A549 (cell line): Measurements from ENCODE around the gene DNAJB12. TPM values are rescaled to one million over a fixed set of nuclear protein-coding genes. Genes with fewer than 3 reads are reported as not detected.

ENCODE experiments used
- ATAC-seq, 2 experiments: fragments of 200-7000 bp in 1 of 2; fragments of >200 bp in 1 of 2; cut with Nextera tagmentation in 1 of 2; cut with Tn5 transposase in 1 of 2; 3 replicates each; pipeline versions ENCODE4 v1.8.0 to v1.9.1; 2018 to 2020; ENCODE audit warnings: mild to moderate bottlenecking in 1 of 2, moderate library complexity in 1 of 2
- CTCF ChIA-PET: fragments of 300-600 bp; sonication (Branson Sonifier 250); formaldehyde crosslinking; extraction: SDS; loops from one replicate; lab custom pipeline; 2021; ENCODE audit warnings: antibody characterized with exemption, inconsistent platforms; lab: Yijun Ruan, JAX
- POLR2A ChIA-PET: fragments of 350-600 bp; formaldehyde crosslinking; extraction: SDS; loops from one replicate; lab custom pipeline; 2021; ENCODE audit warnings: antibody characterized with exemption, inconsistent platforms; lab: Yijun Ruan, JAX
- DNase-seq, 2 experiments: peaks; one replicate each; pipeline versions ENCODE4 v3.0.0 to v3.0.0-alpha.2; 2011 to 2016; ENCODE audit warnings: low read depth in 1 of 2, low spot score in 1 of 2
- FAIRE-seq: peaks from 2 replicates; lab custom pipeline; 2011; peaks lifted over from hg19 to GRCh38; lab: Jason Lieb, UNC
- H3K27ac ChIP-seq, 2 experiments: fragments of >200 bp; sonication (Bioruptor Twin); formaldehyde crosslinking; 3 replicates each; pipeline ENCODE4 v1.5.1; 2016 to 2017
- H3K4me1 ChIP-seq: fragments of >200 bp; sonication (Bioruptor Twin); formaldehyde crosslinking; 3 replicates; pipeline ENCODE4 v1.6.1; 2016
- H3K4me2 ChIP-seq: fragments of >200 bp; sonication (Bioruptor Twin); formaldehyde crosslinking; 3 replicates; pipeline ENCODE4 v1.6.1; 2016
- H3K4me3 ChIP-seq: fragments of >200 bp; sonication (Bioruptor Twin); formaldehyde crosslinking; 3 replicates; pipeline ENCODE4 v1.5.1; 2016
- H3K9me3 ChIP-seq: fragments of >200 bp; sonication (Bioruptor Twin); formaldehyde crosslinking; 3 replicates; pipeline ENCODE4 v1.6.1; 2016
- ATOH8 ChIP-seq: fragments of 250-450 bp; sonication (Bioruptor Pico); IDR thresholded peaks from 2 replicates; pipeline ENCODE4 v1.5.0; 2020; ENCODE audit warnings: low read depth, mild to moderate bottlenecking, moderate library complexity
- BHLHE40 ChIP-seq: IDR thresholded peaks from 2 replicates; pipeline ENCODE4 v1.6.1; 2012; ENCODE audit warnings: low read depth, low read length, inconsistent platforms
- CBX2 ChIP-seq: fragments of 200-600 bp; sonication (generic); IDR thresholded peaks from 2 replicates; pipeline ENCODE4 v1.6.1; 2016; ENCODE audit warnings: low read depth, mild to moderate bottlenecking, borderline replicate concordance
- CBX8 ChIP-seq: fragments of 200-600 bp; sonication (generic); IDR thresholded peaks from 2 replicates; pipeline ENCODE4 v1.6.1; 2016
- CHD2 ChIP-seq: fragments of 150-350 bp; IDR thresholded peaks from 2 replicates; pipeline ENCODE4 v1.6.1; 2014; ENCODE audit warnings: low read length; ENCODE audit not compliant: partially characterized antibody
- CTCF ChIP-seq: fragments of >200 bp; sonication (Bioruptor Twin); formaldehyde crosslinking; IDR thresholded peaks from 3 replicates; pipeline ENCODE4 v1.5.1; 2016
- E2F6 ChIP-seq: IDR thresholded peaks from 2 replicates; pipeline ENCODE4 v1.6.1; 2012; ENCODE audit warnings: low read depth, borderline replicate concordance
- EHF ChIP-seq: fragments of 250-450 bp; sonication (Bioruptor Pico); IDR thresholded peaks from 2 replicates; pipeline ENCODE4 v1.5.0; 2020; ENCODE audit warnings: mild to moderate bottlenecking
- EHMT2 ChIP-seq: fragments of 200-600 bp; sonication (generic); IDR thresholded peaks from 2 replicates; pipeline ENCODE4 v1.6.1; 2016; ENCODE audit warnings: antibody characterized with exemption, low read depth, mild to moderate bottlenecking, moderate library complexity
- FOSB ChIP-seq: fragments of 250-450 bp; sonication (Bioruptor Pico); IDR thresholded peaks from 2 replicates; pipeline ENCODE4 v1.5.0; 2020; ENCODE audit warnings: mild to moderate bottlenecking, moderate library complexity
- FOXS1 ChIP-seq: fragments of 250-450 bp; sonication (Bioruptor Pico); IDR thresholded peaks from 2 replicates; pipeline ENCODE4 v1.5.0; 2020; ENCODE audit warnings: mild to moderate bottlenecking, moderate library complexity
- GATA3 ChIP-seq: IDR thresholded peaks from 2 replicates; pipeline ENCODE4 v1.6.1; 2012; ENCODE audit warnings: borderline replicate concordance
- HOXA7 ChIP-seq: fragments of 250-450 bp; sonication (Bioruptor Pico); IDR thresholded peaks from 2 replicates; pipeline ENCODE4 v1.5.0; 2020; ENCODE audit warnings: mild to moderate bottlenecking, moderate library complexity
- MAFK ChIP-seq: fragments of 450-650 bp; IDR thresholded peaks from 2 replicates; pipeline ENCODE4 v1.6.1; 2014; ENCODE audit not compliant: partially characterized antibody
- MAX ChIP-seq: IDR thresholded peaks from 2 replicates; pipeline ENCODE4 v1.6.1; 2012
- NFE2L2 ChIP-seq: fragments of 150-350 bp; conservative IDR thresholded peaks from 2 replicates; pipeline ENCODE4 v1.6.1; 2014; ENCODE audit warnings: low read length
- NR3C1 ChIP-seq: fragments of >200 bp; sonication (Bioruptor Twin); formaldehyde crosslinking; IDR thresholded peaks from 3 replicates; pipeline ENCODE4 v1.6.1; 2017
- PBX3 ChIP-seq: IDR thresholded peaks from 2 replicates; pipeline ENCODE4 v1.6.1; 2012
- PHF8 ChIP-seq: fragments of 200-600 bp; sonication (generic); IDR thresholded peaks from 2 replicates; pipeline ENCODE4 v1.6.1; 2016; ENCODE audit warnings: low read depth, mild to moderate bottlenecking, antibody characterized with exemption, moderate library complexity, borderline replicate concordance
- POLR2A ChIP-seq: IDR thresholded peaks from 2 replicates; pipeline ENCODE4 v1.6.1; 2012; ENCODE audit warnings: mild to moderate bottlenecking, low read length
- POLR2AphosphoS2 ChIP-seq: conservative IDR thresholded peaks from 2 replicates; pipeline ENCODE4 v1.6.1; 2012; ENCODE audit warnings: low read length, improper control_type of control experiment, inconsistent platforms
- RAD21 ChIP-seq, 2 experiments: fragments of >200 bp in 1 of 2; sonication (Bioruptor Twin) in 1 of 2; formaldehyde crosslinking in 1 of 2; IDR thresholded peaks in 1 of 2; conservative IDR thresholded peaks in 1 of 2; 2 replicates in 1 of 2; 3 replicates in 1 of 2; pipeline ENCODE4 v1.6.1; 2012 to 2018; ENCODE audit warnings: inconsistent platforms in 1 of 2
- RFX5 ChIP-seq: fragments of 450-650 bp; IDR thresholded peaks from 2 replicates; pipeline ENCODE4 v1.7.1; 2014; ENCODE audit warnings: antibody characterized with exemption, mild to moderate bottlenecking, moderate library complexity
- RNF2 ChIP-seq: fragments of 200-600 bp; sonication (generic); IDR thresholded peaks from 2 replicates; pipeline ENCODE4 v1.6.1; 2016; ENCODE audit warnings: low read depth, mild to moderate bottlenecking, antibody characterized with exemption, moderate library complexity, borderline replicate concordance
- SMC3 ChIP-seq: fragments of >200 bp; sonication (Bioruptor Twin); formaldehyde crosslinking; IDR thresholded peaks from 3 replicates; pipeline ENCODE4 v1.6.1; 2018; ENCODE audit warnings: inconsistent platforms
- USF2 ChIP-seq: fragments of 450-650 bp; IDR thresholded peaks from 2 replicates; pipeline ENCODE4 v1.6.1; 2014; ENCODE audit warnings: antibody characterized with exemption
- ZFP36 ChIP-seq: fragments of 450-650 bp; IDR thresholded peaks from 2 replicates; pipeline ENCODE4 v1.6.1; 2014; ENCODE audit warnings: borderline replicate concordance; ENCODE audit not compliant: partially characterized antibody
- ZNF302 ChIP-seq: fragments of 250-450 bp; sonication (Bioruptor Pico); IDR thresholded peaks from 2 replicates; pipeline ENCODE4 v1.9.0; 2021; ENCODE audit warnings: inconsistent platforms, mild to moderate bottlenecking, moderate library complexity
- ZSCAN20 ChIP-seq: fragments of 250-450 bp; sonication (Bioruptor Pico); IDR thresholded peaks from 2 replicates; pipeline ENCODE4 v1.8.0; 2022; ENCODE audit warnings: mild to moderate bottlenecking, moderate library complexity
- WGBS: methylation state at CpG from one replicate; pipeline ENCODE4 v1.1.6; 2017; ENCODE audit errors: missing lambda C conversion rate; 5-methylcytosine and 5-hydroxymethylcytosine counted together
- polyA plus RNA-seq, 4 experiments: library from polyadenylated mRNA; depleted of rRNA in 3 of 4; stranded (reverse); fragments of >200 nt; fragmentation: RNase III in 1 of 4; extraction: RNeasy Plus Mini Kit Qiagen cat#74134 plus additional on column Dnase treatment in 1 of 4; gene quantifications; 2 replicates in 3 of 4; 3 replicates in 1 of 4; pipeline ENCODE4 v1.2.3, GENCODE V29; 2011 to 2017

The DNAJB12 gene
- polyA plus RNA-seq, 2 of the 4 experiments (the other 2 are of a cell fraction): 21.5 to 26.7 TPM

- no peak overlapping the region for H3K27ac ChIP-seq
Measured at GRCh38 chr10:72342911-72343310, 11.8 kb downstream of the DNAJB12 start.

GRCh38 chr10:72340510-72341261 lies 14.0 kb downstream of the DNAJB12 start:
- Histone ChIP-seq H3K4me1 (peaks cover 31% of the 10 kb centered on the region), H3K4me2 (peak overlapping the region; percentile 22; the same call in 1 of the 3 replicates), H3K9me3 (no peaks in the 10 kb centered on the region), H3K27ac (peak overlapping the region; percentile 43 to 62; a peak in 3 of 6 replicates), H3K4me3 (no peak overlapping the region)
- TF ChIP-seq EHF (CRISPR knock-in tag) (no peak), NR3C1 (no peak), MAX (peak; percentile 84), CTCF (peak; percentile 81), ZNF302 (CRISPR knock-in tag) (no peak), NFE2L2 (no peak), POLR2AphosphoS2 (no peak), ZSCAN20 (no peak), CBX8 (no peak), GATA3 (no peak), E2F6 (0 out of 2 replicates have a peak, but pooled peaks have one; percentile 46), RAD21 (conservative IDR thresholded peaks at IDR 0.05 in 1 of 2, IDR thresholded peaks at IDR 0.05 in 1 of 2) (peak; percentile 66 to 72), PHF8 (no peak), SMC3 (peak; percentile 73)
- POLR2A ChIA-PET: no interaction called here
- WGBS: 65% methylated on average over 28 of the region's 28 CpGs
- DNase-seq (peak; percentile 56 to 70), ATAC-seq (peak; percentile 40 to 75), FAIRE-seq (no peak)
- CTCF ChIA-PET: interaction anchor here (0.7 to 7.1 kb wide), 13 partner anchors 9 to 494 kb away, joined by 3 to 88 read pairs (median 6); partner anchors contain the start of genes DDIT4 and DNAJB12

More at GRCh38 chr10:72342911-72343310, 11.8 kb downstream of the DNAJB12 start:
- TF ChIP-seq SMC3: no peak
- no peak for TF ChIP-seq MAFK
- TF ChIP-seq RAD21 (conservative IDR thresholded peaks at IDR 0.05 in 1 of 2, IDR thresholded peaks at IDR 0.05 in 1 of 2): no peak
- no peak for TF ChIP-seq USF2
- TF ChIP-seq POLR2A: no peak
- TF ChIP-seq CBX2: no peak
- no peak for TF ChIP-seq BHLHE40
- Histone ChIP-seq H3K4me2 (no peak overlapping the region), H3K9me3 (no peaks in the 10 kb centered on the region), H3K4me1 (peaks cover 11% of the 10 kb centered on the region), H3K4me3 (no peak overlapping the region)
- ChIA-PET CTCF (interaction anchor here (0.5 to 3.3 kb wide), 9 partner anchors 11 to 816 kb away, joined by 3 to 14 read pairs (median 5); partner anchors contain the start of gene DDIT4), POLR2A (interaction anchor here (0.8 kb wide), 1 partner anchor 69 kb away, joined by 3 read pairs; the partner anchor contains the start of gene DDIT4)
- FAIRE-seq (no peak), DNase-seq (no peak), ATAC-seq (0 out of 6 replicates have a peak, but pooled peaks of 1 of the 2 experiments have one; percentile 1)
- 96% methylated on average over 5 of the region's 5 CpGs for WGBS

- no peak overlapping the region for H3K4me3 ChIP-seq
- no peaks in the 10 kb centered on the region for H3K9me3 ChIP-seq
- H3K4me2 ChIP-seq: no peak overlapping the region
- ChIA-PET POLR2A (interaction anchor here (1.0 kb wide), 1 partner anchor 65 kb away, joined by 3 read pairs; no protein-coding TSS in a partner anchor), CTCF (interaction anchor here (0.9 to 7.4 kb wide), 26 partner anchors 10 to 442 kb away, joined by 3 to 88 read pairs (median 6); partner anchors contain the start of genes DDIT4 and DNAJB12)
- 84% methylated on average over 7 of the region's 7 CpGs for WGBS
- ATAC-seq (no peak), DNase-seq (no peak), FAIRE-seq (no peak)
- peaks cover 42% of the 10 kb centered on the region for H3K4me1 ChIP-seq
- H3K27ac ChIP-seq: 0 out of 6 replicates have a peak overlapping the region, but pooled peaks of 1 of the 2 experiments have one; percentile 8
- TF ChIP-seq HOXA7 (CRISPR knock-in tag) (no peak), FOSB (no peak), ZFP36 (no peak), RFX5 (no peak), CHD2 (no peak), FOXS1 (CRISPR knock-in tag) (no peak), ATOH8 (CRISPR knock-in tag) (no peak), GATA3 (no peak), EHMT2 (no peak), BHLHE40 (no peak), PBX3 (no peak), RNF2 (no peak), EHF (CRISPR knock-in tag) (no peak)
Measured at GRCh38 chr10:72338180-72338579, 16.5 kb downstream of the DNAJB12 start.
